OCI-LY1 (cell line): ENCODE data around the gene CELA2B.

ENCODE experiments used
- H2AFZ ChIP-seq: fragments of 200-600 bp; sonication (generic), shearing (Covaris generic); 2 replicates; pipeline ENCODE4 v1.6.0; 2014; ENCODE audit warnings: antibody characterized with exemption, mild to moderate bottlenecking, low read length
- H3F3A ChIP-seq: fragments of 200-600 bp; sonication (generic), shearing (Covaris generic); 2 replicates; pipeline ENCODE4 v1.6.0; 2014; ENCODE audit warnings: mild to moderate bottlenecking, antibody characterized with exemption, low read length, moderate library complexity; ENCODE audit not compliant: insufficient read depth
- H3K27ac ChIP-seq: fragments of 200-600 bp; sonication (generic); 2 replicates; pipeline ENCODE4 v1.5.1; 2014; ENCODE audit warnings: low read length, mixed run types, mild to moderate bottlenecking, low read depth; ENCODE audit not compliant: poor library complexity, severe bottlenecking
- H3K27me3 ChIP-seq: fragments of 200-600 bp; sonication (generic); 2 replicates; pipeline ENCODE4 v1.6.0; 2014; ENCODE audit warnings: antibody characterized with exemption, mild to moderate bottlenecking, low read length, moderate library complexity; ENCODE audit not compliant: insufficient read depth
- H3K36me3 ChIP-seq: fragments of 200-600 bp; sonication (generic); 2 replicates; pipeline ENCODE4 v1.6.1; 2014; ENCODE audit warnings: mild to moderate bottlenecking, antibody characterized with exemption, low read length, moderate library complexity, mixed read lengths; ENCODE audit not compliant: insufficient read depth
- H3K4me1 ChIP-seq: fragments of 200-600 bp; sonication (generic); 2 replicates; pipeline ENCODE4 v1.5.1; 2014; ENCODE audit warnings: mild to moderate bottlenecking, low read length, moderate library complexity; ENCODE audit not compliant: insufficient read depth, severe bottlenecking
- H3K4me2 ChIP-seq: fragments of 200-600 bp; sonication (generic), shearing (Covaris generic); 2 replicates; pipeline ENCODE4 v1.6.1; 2014; ENCODE audit warnings: low read length
- H3K4me3 ChIP-seq: fragments of 200-600 bp; sonication (generic); 2 replicates; pipeline ENCODE4 v1.5.1; 2014; ENCODE audit warnings: low read length, low read depth, mild to moderate bottlenecking, mixed read lengths; ENCODE audit not compliant: poor library complexity, severe bottlenecking
- H3K79me2 ChIP-seq: fragments of 200-600 bp; shearing (Covaris generic); 2 replicates; pipeline ENCODE4 v1.6.1; 2016; ENCODE audit warnings: mixed run types, low read length, mixed read lengths; ENCODE audit not compliant: insufficient read depth
- H3K9ac ChIP-seq: fragments of 200-600 bp; sonication (generic), shearing (Covaris generic); 2 replicates; pipeline ENCODE4 v1.6.1; 2014; ENCODE audit warnings: mild to moderate bottlenecking, low read length, mixed read lengths
- H3K9me2 ChIP-seq: fragments of 200-600 bp; sonication (generic), shearing (Covaris generic); 2 replicates; pipeline ENCODE4 v1.6.1; 2014; ENCODE audit warnings: low read depth, mild to moderate bottlenecking, low read length, mixed read lengths
- H3K9me3 ChIP-seq: fragments of 200-600 bp; shearing (Covaris generic); 2 replicates; pipeline ENCODE4 v1.6.1; 2014; ENCODE audit warnings: low read length, mixed read lengths
- H4K20me1 ChIP-seq: fragments of 200-600 bp; sonication (generic), shearing (Covaris generic); 2 replicates; pipeline ENCODE4 v1.6.0; 2016; ENCODE audit warnings: mild to moderate bottlenecking, low read length; ENCODE audit not compliant: insufficient read depth
- CTCF ChIP-seq: fragments of 200-600 bp; sonication (generic), shearing (Covaris generic); IDR thresholded peaks from 2 replicates; pipeline ENCODE4 v1.5.1; 2017; ENCODE audit warnings: mild to moderate bottlenecking, antibody characterized with exemption, low read length, moderate library complexity, mixed read lengths
- EZH2 ChIP-seq: fragments of 200-600 bp; sonication (generic), shearing (Covaris generic); IDR thresholded peaks from 2 replicates; pipeline ENCODE4 v1.8.0; 2017; ENCODE audit warnings: borderline replicate concordance, mixed run types, mild to moderate bottlenecking, antibody characterized with exemption, low read length, moderate library complexity, mixed read lengths

Gene CELA2B

GRCh38 chr1:15501208-15502032 is 25.5 kb downstream of the CELA2B start:
- Histone ChIP-seq H3K79me2 (no peaks in the 10 kb centered on the region), H3K9ac (no peak overlapping the region), H3K36me3 (no peaks in the 10 kb centered on the region), H3K27ac (no peak overlapping the region), H3K4me1 (no peaks in the 10 kb centered on the region), H4K20me1 (no peaks in the 10 kb centered on the region), H3F3A (no peaks in the 10 kb centered on the region), H3K9me2 (no peaks in the 10 kb centered on the region), H3K27me3 (no peaks in the 10 kb centered on the region), H3K9me3 (no peaks in the 10 kb centered on the region), H3K4me3 (no peak overlapping the region), H3K4me2 (no peak overlapping the region), H2AFZ (no peak overlapping the region)
- TF ChIP-seq CTCF (peak; percentile 80), EZH2 (no peak)

- Histone ChIP-seq H3K79me2 (no peaks in the 10 kb centered on the region), H3K4me1 (peaks cover 7% of the 10 kb centered on the region), H3K27ac (no peak overlapping the region), H3K4me3 (no peak overlapping the region), H4K20me1 (no peaks in the 10 kb centered on the region), H3K9me3 (no peaks in the 10 kb centered on the region), H3K4me2 (no peak overlapping the region), H3F3A (no peaks in the 10 kb centered on the region), H3K9ac (no peak overlapping the region), H2AFZ (no peak overlapping the region), H3K36me3 (no peaks in the 10 kb centered on the region), H3K27me3 (no peaks in the 10 kb centered on the region), H3K9me2 (no peaks in the 10 kb centered on the region)
- no peak for TF ChIP-seq EZH2
- no peak for TF ChIP-seq CTCF
These were observed 28.5 kb downstream of the CELA2B start for GRCh38 chr1:15504436-15504835.

- no peaks in the 10 kb centered on the region for H3F3A ChIP-seq
- no peak overlapping the region for H3K4me2 ChIP-seq
- no peak overlapping the region for H3K4me3 ChIP-seq
- TF ChIP-seq EZH2: no peak
- TF ChIP-seq CTCF: no peak
- no peaks in the 10 kb centered on the region for H3K36me3 ChIP-seq
- no peak overlapping the region for H3K9ac ChIP-seq
- H3K27me3 ChIP-seq: no peaks in the 10 kb centered on the region
- H3K79me2 ChIP-seq: no peaks in the 10 kb centered on the region
- H3K4me1 ChIP-seq: peaks cover 16% of the 10 kb centered on the region
- no peaks in the 10 kb centered on the region for H4K20me1 ChIP-seq
- no peak overlapping the region for H3K27ac ChIP-seq
- no peak overlapping the region for H2AFZ ChIP-seq
- H3K9me2 ChIP-seq: no peaks in the 10 kb centered on the region
- H3K9me3 ChIP-seq: no peaks in the 10 kb centered on the region
These were observed 30.9 kb downstream of the CELA2B start for GRCh38 chr1:15506831-15507230.
